HTR-8/SVneo (cell line): ENCODE data around the gene AP1AR.
"Not testable (repeated sequence)": the region's sequence is repeated elsewhere in the genome, so short reads cannot be mapped to it uniquely, and the experiment has no call there.

ENCODE experiments used
- DNase-seq: peaks from one replicate; pipeline ENCODE4 v3.0.0; 2011; ENCODE audit warnings: low spot score, mixed read lengths; ENCODE audit not compliant: insufficient read length
- FAIRE-seq: peaks from 2 replicates; lab custom pipeline; 2011; peaks lifted over from hg19 to GRCh38; lab: Jason Lieb, UNC

Gene AP1AR

DNA sequence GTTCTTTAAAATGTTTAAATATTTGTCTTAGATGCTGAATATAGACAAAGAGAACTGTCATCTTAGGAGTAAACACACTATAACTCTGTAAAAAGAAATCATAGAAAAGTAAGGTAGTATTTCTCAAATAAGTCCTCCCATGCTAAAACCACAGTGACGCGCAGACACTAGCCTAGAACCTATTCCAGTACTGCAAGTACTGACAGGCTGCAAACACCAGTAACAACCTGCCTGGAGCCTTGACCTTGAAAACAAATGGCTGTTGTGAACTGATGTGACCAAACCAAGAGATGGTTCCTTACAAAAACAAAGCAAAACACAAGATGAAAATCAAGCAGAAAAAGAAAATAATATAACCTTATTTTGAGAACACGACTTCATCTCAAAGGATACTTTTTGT, 45.6 kb downstream of the AP1AR start:
- FAIRE-seq (no peak), DNase-seq (no peak)

DNA sequence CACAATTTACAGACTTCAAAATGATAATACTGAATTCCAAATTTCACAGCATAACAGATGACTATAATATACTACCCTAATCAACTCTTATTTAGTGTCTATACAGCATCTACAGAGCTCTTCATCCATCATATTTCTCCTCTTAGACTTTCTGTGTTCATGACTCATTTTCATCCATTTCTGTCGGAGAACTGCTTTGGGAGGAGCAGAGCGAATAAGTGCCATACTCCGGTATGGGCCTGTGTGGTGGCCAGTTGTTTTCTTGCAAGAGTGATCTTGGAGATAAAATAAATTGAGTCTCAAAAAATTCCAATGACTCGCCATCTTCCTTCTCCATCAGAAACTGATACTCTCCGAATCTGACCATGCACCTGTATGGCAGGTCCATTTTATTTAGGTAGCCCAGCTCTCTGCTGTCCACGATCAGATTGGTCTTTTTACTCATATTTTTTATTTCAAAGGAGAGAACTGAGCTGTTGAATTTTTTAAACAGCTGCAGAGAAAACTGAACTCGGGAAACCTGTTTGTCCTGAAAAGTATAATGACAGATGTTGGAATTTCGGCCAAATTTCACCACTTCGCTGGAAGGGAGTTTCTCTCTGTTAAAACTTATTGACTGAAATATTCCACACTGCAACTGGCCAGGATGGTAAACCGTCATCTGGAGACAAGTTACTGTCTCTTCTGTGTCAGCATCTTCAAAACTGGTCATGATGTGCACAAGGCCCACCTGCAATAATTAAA, 46.3 kb downstream of the AP1AR start:
- DNase-seq (no peak), FAIRE-seq (no peak)

DNA sequence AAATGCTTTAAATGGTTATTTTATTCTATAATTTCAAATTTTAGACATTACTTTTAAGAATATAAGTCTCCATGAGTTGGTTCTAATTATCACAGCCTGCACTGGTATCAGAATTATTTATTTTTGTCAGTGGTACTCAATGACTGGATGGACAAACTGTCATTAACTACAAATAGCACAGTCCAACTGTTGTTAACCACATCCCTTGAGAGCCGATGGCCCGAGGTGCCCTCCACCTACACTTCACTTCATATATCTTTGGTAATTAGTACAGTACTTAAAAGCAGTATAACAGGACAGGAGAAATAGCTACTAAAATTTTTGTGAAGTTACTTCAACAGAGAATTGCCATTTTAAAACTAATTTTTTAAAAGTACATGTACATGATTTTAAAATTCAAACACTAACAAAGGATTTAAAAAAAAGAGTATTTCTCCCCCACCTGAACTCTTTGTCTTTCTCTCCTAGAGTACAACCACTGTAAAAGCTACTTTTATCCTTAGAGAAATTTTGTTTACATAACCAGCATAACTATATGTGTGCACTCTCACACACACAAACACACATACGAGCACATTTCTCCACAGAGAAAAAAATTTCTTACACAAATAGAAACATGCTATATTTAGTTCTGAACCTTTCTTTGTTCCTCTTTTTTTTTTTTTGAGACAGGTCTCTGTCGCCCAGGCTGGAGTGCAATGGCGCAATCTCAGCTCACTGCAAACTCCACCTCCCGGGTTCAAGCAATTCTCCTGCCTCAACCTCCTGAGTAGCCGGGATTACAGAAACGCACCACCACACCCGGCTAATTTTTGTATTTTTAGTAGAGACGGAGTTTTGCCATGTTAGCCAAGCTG, 47.7 kb downstream of the AP1AR start:
- no peak for DNase-seq
- FAIRE-seq, result no peak

DNA sequence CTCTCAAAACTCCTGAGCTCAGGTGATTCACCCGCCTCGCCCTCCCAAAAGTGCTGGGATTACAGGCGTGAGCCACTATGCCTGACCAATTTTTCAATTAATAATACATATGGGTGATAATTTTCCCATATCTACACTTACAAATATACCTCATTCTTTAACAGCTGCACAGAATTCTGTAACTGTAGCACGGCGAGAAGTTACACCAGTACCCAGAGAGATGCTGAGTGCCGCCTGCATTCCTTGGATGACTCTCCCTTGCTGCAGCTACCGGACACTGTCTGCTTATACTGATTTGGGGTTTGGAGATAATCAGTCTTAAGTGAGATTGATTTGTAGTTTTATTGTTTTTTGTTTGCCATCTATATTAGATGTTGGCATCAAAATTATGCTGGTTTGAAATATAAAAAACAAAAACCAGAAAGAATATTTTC, 48.3 kb downstream of the AP1AR start:
- DNase-seq (no peak), FAIRE-seq (no peak)

DNA sequence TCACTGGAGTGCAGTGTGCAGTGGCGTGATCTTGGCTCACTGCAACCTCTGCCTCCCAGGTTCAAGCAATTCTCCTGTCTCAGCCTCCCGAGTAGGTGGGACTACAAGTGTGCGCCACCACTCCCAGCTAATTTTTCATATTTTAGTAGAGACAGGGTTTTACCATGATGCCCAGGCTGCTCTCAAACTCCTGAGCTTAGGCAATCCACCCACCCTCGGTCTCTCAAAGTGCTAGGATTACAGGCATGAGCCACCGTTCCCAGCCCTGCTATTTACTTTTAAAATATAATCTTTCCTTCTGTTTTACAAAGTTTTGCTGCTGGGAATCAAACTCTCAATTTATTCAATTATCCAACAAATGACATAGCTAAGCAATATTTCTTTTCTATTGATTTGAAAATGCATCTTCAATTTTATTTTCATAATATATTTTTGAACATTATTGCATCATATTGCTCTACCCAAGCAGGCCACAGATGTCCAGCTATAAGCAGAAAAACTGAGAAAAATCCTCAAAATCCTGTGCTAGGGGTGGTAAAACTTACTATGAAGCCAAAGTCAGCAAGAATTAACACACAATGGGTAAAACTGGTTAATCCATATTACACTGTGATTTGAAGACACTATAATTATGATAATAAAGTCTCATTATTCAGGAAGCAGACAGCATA, 48.9 kb downstream of the AP1AR start:
- FAIRE-seq (no peak), DNase-seq (no peak)

DNA sequence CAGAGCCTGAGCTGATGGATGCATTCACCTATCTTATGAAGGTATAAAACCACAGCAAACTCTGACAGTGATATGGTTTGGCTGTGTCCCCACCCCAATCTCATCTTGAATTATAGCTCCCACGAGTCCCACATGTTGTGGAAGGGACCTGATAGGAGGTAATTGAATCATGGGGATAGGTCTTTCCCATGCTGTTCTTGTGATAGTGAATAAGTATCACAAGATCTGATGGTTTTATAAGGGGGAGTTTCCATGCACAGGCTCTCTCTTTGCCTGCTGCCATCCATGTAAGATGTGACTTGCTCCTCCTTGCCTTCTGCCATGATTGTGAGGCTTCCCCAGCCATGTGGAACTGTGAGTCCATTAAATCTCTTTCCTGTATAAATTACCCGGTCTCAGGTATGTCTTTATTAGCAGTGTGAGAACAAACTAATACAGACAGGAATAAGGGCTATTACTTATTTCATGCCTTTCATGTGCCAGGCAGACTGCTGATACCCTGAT, 50.4 kb downstream of the AP1AR start:
- not testable (repeated sequence) for FAIRE-seq

DNA sequence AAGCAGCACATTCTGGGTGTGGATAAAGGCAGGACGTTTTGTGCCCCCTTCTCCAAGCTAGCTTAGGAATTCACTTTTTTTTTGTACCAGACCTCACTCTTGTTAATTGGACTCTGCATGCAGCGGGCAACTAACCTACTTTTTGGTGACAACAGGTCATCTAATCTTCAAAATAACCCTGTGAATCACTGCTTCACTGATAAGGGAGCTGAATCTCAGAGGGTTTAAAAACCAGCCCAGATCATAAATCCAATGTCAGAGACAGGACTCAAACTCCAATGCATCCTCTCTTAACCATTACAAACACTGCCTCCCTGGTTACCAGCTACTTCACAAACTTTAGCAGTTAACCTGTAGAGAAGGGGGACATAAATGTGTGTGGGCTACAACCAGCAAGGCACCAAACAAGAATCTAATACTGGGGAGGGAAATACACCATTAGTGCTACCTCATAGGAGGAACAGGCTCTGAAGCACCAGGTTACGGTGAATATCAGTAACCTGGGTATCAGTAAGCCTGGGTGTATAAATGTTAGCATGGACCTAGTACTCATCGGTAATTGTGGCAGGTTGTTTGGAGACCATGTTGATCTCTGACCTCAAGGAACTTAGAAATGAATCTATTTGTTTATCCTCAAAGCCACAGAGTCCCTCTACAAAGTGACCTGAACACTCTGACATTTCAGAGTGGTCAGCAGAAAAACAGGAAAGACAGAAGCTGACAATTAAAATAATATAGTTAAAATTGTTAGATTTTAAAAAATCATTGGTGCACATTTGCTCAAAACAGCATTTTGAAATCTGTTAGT, 51.5 kb downstream of the AP1AR start:
- DNase-seq (no peak), FAIRE-seq (no peak)

More for the DNA sequence above, 50.4 kb downstream of the AP1AR start:
- not testable (repeated sequence) for DNase-seq

DNA sequence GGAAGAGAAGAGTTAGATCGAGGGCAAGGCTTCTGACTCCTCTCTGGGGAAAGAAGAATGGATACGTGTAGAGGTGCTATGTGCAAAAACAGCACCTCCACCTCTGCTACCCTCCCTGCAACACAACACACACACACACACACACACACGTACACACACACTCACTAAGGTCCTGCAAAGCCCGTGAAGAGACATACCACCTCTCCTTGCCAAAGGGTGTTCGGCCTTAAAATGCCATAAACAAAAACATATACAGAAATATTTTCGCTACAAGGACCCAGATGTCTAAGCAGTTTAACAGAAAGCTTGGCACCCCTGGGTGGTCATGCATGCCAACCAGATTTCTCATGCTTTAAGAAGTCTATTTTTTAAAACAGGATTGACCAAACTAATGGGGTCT, 52.6 kb downstream of the AP1AR start:
- FAIRE-seq (no peak), DNase-seq (no peak)

DNA sequence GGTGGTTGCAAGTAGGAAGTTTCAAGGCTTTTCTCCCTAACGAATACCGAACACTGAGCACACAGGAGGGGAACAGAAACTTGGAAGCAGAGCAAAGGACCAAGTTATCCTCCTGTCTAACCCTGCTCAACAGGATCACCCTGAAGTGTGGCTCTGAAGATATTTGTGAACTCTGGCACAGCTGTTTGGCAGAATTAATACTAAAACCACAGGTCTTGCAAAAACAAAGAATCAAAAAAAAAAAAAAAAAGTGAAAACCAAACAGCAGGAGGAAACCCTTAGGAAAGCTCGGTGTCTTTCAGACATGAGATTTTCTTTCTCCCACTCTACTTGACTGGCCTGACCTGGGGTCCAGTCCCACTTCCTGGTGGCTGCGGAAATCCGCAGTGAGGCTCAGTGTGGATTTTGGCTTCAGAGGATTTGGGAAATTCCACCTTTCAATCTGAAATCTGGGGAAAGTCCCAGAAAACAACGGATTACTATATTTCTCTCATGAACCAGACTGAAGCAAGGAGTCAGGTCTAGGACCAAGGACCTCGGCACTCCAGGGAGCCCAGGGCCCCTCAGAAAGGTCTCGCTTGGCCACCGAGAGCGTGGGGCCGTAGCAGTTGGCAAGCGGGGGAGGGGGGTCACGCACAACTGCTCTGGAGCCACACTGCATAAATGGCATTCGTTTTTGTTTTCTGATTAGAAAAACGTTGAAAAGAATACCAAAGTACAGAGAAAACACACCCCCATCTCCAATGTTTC, 53.2 kb downstream of the AP1AR start:
- DNase-seq (peak; percentile 20), FAIRE-seq (no peak)

DNA sequence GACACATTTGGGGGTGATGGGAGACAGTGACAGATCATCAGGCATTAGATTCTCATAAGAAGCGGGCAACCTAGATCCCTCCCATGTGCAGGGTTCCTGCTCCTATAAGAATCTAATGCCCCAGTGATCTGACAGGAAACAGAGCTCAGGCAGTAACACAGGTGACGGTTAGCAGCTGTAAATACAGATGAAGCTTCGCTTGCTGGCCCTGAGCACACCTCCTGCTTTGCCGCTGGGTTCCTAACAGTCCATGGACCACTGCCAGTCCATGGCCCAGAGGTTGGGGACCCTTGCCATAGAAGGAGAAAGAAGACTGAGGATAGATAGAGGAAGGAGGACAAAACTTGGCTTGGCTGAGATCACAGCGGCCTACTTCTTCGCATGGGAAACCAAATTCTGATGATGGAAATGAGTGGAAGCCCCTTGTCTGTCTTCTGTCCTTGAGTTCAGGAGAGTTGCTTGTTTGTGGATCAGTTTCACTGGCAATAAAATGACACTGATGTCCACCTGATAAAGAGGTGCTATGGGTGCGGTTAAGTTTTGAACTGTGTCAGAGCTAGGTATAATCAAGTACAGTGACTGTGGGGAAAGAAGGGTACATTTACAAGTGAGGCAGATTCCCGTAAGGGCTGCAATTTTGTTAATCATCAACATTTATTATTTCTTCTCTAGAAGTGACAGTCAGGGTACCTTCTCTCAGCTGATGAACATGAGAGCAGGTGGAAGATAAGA, 55.8 kb downstream of the AP1AR start:
- DNase-seq (no peak), FAIRE-seq (no peak)

DNA sequence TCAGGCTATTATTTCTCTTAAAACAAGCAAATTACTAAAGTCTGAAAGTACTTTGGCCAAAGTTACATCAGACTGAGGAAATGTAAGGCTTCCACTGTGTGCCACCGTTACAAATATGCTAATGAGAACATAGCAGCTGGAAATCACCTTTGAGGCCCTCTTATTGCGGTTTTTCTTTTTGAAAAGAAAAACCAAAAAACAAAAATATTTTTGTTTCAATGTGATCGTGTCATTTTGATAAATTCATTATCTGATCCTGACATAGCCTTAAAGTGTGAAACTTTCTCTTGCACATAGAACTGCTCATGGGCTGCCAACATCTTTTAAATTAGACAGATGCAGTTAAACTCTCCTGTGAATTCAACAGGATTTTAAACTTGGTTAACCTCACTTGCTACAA, 56.9 kb downstream of the AP1AR start:
- DNase-seq, result no peak
- no peak for FAIRE-seq

DNA sequence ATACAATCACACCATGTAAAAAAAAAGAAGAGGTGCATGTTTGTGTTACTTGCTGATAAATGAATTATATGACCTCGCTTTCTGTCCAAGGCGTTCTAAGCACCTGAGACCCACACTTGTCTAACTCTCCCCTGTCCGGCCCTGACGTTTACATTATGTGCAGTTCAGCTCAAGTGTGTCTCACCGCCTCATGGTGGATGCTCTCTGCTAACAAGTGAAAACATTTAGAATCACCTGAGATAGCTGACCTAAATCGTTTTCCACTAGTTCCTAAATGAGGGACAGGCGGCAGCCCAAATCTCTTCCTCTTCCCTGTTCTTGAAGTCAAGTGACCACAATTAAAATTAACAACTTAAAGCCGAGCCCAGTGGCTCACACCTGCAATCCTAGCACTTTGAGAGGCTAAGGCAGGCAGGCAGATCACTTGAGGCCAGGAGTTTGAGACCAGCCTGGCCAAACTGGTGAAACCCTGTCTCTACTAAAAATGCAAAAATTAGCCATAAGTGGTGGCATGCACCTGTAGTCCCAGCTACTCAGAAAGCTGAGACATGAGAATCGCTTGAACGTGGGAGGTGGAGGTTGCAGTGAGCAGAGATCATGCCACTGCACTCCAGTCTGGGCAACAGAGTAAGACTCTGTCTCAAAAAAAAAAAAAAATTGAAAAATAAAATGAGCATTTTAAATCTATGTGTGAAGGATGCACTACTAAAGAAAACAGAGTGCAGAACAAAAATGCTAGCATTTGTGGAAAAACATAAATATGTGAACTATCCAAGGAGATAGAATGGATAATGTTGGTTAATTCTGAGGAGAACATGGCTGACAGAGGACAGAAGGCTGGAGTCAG, 58.0 kb downstream of the AP1AR start:
- FAIRE-seq, result no peak
- DNase-seq, result no peak

DNA sequence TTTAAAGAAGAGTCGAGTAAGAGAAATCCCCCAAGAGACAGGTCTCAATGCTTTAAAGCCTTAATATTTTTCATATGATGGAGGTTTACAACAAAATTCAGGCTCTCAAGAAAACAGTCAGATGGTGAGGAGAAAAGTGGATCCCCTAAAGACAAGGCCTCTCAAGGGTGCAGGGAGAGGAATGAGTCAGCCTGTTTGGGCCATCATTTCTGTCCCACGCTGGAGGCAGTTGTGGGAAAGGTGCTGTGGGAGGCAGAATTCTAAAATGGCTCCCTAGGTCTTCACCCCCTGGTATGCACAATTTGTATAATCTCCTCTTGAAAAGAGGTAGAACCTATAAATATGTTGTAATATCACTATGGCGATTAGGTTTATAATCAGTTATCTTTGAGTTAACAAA, 58.8 kb downstream of the AP1AR start:
- DNase-seq, result no peak
- no peak for FAIRE-seq

DNA sequence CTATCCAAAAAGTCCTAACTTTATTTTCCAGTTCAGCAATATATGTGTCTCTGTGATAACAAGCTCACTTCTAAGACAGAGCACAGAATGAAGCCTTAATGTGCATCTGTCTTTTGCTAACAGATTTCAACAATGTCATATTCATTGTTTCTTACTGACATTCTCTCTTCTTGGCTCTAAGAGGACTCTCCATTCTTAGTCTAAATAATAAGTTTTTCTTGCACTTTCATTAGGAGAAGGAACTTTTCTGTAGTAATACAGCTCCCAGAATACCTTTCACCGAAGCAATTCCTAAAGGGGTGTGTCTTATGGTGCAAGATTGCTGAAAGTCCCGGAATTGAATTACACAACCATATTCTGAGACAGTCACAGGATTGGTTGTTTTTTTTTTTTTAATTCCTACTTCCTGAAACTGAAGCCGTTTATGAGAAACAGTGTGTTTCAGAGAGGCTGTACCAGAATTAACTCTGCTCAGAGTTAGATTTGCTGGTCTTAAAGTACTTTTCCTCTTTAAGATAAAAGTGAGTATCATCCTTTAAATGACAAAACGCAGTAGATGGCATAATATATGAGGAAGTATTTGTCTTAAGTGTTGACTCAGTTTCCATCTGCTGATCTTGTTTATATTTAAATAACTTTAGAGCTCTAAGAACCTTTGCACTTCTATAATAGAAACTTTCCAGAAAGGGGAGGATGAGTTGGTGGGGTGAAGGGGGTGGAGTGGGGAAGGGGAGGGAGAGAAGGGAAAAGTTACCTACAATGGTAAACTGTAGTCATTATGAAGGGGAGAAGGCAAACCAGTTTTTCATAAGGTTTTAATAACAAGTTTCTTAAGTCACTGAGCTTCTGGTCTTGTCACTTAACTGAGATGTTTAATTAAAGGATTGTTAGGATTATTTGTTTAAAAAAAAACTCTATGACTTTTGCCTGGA, 65.6 kb downstream of the AP1AR start, which contains the start of gene ALPK1:
Gene ALPK1, plus strand, starts transcription at position 421 of the 932 bp plus-strand sequence.
- FAIRE-seq, result no peak
- peak; percentile 83 for DNase-seq

DNA sequence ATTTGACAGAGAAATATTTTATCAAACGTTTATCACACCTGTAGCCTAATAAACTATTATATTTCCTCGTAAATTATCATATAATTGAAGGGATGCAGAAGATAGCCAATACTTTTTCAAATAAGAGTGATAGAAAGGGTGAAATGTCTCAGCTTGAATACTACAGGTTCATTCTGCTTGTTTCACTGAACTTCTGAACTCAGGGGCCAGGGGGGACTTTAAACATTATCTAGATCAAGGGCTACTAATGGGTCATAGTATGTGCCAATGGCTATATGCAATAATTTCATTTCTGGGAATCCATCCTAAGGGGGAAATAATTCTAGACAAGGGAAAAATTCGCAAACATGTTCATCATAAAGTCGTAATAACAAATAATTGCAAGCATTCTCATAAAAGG, 68.1 kb downstream of the AP1AR start:
- no peak for DNase-seq
- FAIRE-seq, result no peak
